Panc1 (cell line): ENCODE results near the gene TXLNA. TPM values are rescaled to one million over a fixed set of nuclear protein-coding genes. Genes with fewer than 3 reads are reported as not detected.

Experiments
- ATAC-seq: fragments of 200-7000 bp; cut with Tn5 transposase; 2 replicates; pipeline ENCODE4 v1.9.1; 2020; ENCODE audit warnings: mild to moderate bottlenecking, moderate library complexity
- BruUV-seq: library from RNA; stranded (reverse); fragments of 400-500 nt; replicated peaks from 2 replicates; lab custom pipeline; 2021; lab: Mats Ljungman, UMichigan
- CTCF ChIA-PET: fragments of 300-600 bp; sonication (Branson Sonifier 250); formaldehyde crosslinking; loops from one replicate; lab custom pipeline; 2022; ENCODE audit warnings: antibody characterized with exemption; lab: Charles Lee
- POLR2A ChIA-PET: fragments of 300-600 bp; sonication (Branson Sonifier 250); formaldehyde crosslinking; loops from one replicate; lab custom pipeline; 2022; ENCODE audit warnings: antibody characterized with exemption; lab: Charles Lee
- DNase-seq: peaks from one replicate; pipeline ENCODE4 v3.0.0-alpha.2; 2010; ENCODE audit warnings: low read depth, low spot score
- H3K27ac ChIP-seq: 2 replicates; pipeline ENCODE4 v1.5.1; 2011; ENCODE audit warnings: mild to moderate bottlenecking, low read length, inconsistent platforms
- H3K27me3 ChIP-seq: fragments of 200-500 bp; sonication (Bioruptor generic); 2 replicates; pipeline ENCODE4 v1.6.0; 2014; ENCODE audit warnings: low read length, inconsistent platforms; ENCODE audit not compliant: control insufficient read depth, insufficient read depth
- H3K36me3 ChIP-seq: fragments of 200-500 bp; sonication (Bioruptor generic); 2 replicates; pipeline ENCODE4 v1.5.1; 2014; ENCODE audit warnings: inconsistent platforms, mild to moderate bottlenecking, low read length, moderate library complexity; ENCODE audit not compliant: control insufficient read depth, insufficient read depth
- H3K4me1 ChIP-seq: 2 replicates; pipeline ENCODE4 v1.5.1; 2011; ENCODE audit warnings: inconsistent platforms, mild to moderate bottlenecking, low read length, moderate library complexity; ENCODE audit not compliant: control insufficient read depth, insufficient read depth
- H3K4me3 ChIP-seq, 2 experiments: 2 replicates each; pipeline ENCODE4 v1.5.1; 2011 to 2012; ENCODE audit warnings: low read depth in 2 of 2, low read length in 2 of 2, mild to moderate bottlenecking in 2 of 2, inconsistent platforms in 1 of 2, moderate library complexity in 1 of 2
- H3K9me3 ChIP-seq: fragments of 200-500 bp; sonication (Bioruptor generic); 2 replicates; pipeline ENCODE4 v1.5.1; 2014; ENCODE audit warnings: low read depth, mild to moderate bottlenecking, inconsistent platforms, low read length, moderate library complexity; ENCODE audit not compliant: control insufficient read depth, insufficient read depth
- CTCF ChIP-seq: fragments of 450-650 bp; IDR thresholded peaks from 2 replicates; pipeline ENCODE4 v1.5.1; 2017; ENCODE audit warnings: mild to moderate bottlenecking
- POLR2AphosphoS5 ChIP-seq: IDR thresholded peaks from 2 replicates; pipeline ENCODE4 v1.6.1; 2012; ENCODE audit warnings: mild to moderate bottlenecking, low read depth, low read length, moderate library complexity
- REST ChIP-seq, 2 experiments: IDR thresholded peaks; 2 replicates each; pipeline ENCODE4 v1.6.1; 2011 to 2012; ENCODE audit warnings: low read depth in 2 of 2, control low read depth in 1 of 2, low read length in 1 of 2, mild to moderate bottlenecking in 1 of 2, moderate library complexity in 1 of 2; ENCODE audit not compliant: insufficient read depth in 1 of 2
- SIN3A ChIP-seq: IDR thresholded peaks from 2 replicates; pipeline ENCODE4 v1.6.1; 2012; ENCODE audit warnings: low read depth, mild to moderate bottlenecking, low read length, moderate library complexity, borderline replicate concordance; ENCODE audit not compliant: insufficient read depth
- TCF7L2 ChIP-seq: IDR thresholded peaks from 2 replicates; pipeline ENCODE4 v1.6.1; 2011; ENCODE audit warnings: mild to moderate bottlenecking, low read depth, low read length, inconsistent platforms
- in situ Hi-C: cut with HindIII; loops from 2 replicates; pipeline ENCODE4 v1.10.0; 2016; ENCODE audit warnings: low sequenced_read_pairs, low pct_unique_long_range_greater_than_20kb
- intact Hi-C: fragments of 100-400 bp; cut with micrococcal nuclease; formaldehyde crosslinking; loops from one replicate; pipeline ENCODE4 v1.10.0; 2022; ENCODE audit not compliant: unreplicated experiment
- total RNA-seq: library from RNA; stranded (reverse); gene quantifications from one replicate; pipeline ENCODE4 v1.2.1, GENCODE V29; 2021; ENCODE audit not compliant: unreplicated experiment

TXLNA gene
- total RNA-seq, 1 experiment from 2014 or later, result 115 TPM

GRCh38 chr1:32208891-32209328 is 29.4 kb downstream of the TXLNA start, which contains the start of gene DCDC2B:
Gene DCDC2B, plus strand, starts transcription at chr1:32209089. Its CDS starts 5 bp downstream, at chr1:32209094.
- Histone ChIP-seq H3K9me3 (no peaks in the 10 kb centered on the region), H3K27me3 (no peaks in the 10 kb centered on the region), H3K27ac (no peak within 1 kb of the TSS), H3K4me3 (no peak within 1 kb of the TSS), H3K4me1 (peaks cover 10% of the 10 kb centered on the region), H3K36me3 (no peaks in the 10 kb centered on the region)
- POLR2A ChIA-PET, result no interaction called here
- ATAC-seq (no peak), DNase-seq (no peak)
- BruUV-seq, result no TSS peak
- intact Hi-C loops, result no loop called here
- no peak for TF ChIP-seq TCF7L2
- no peak for TF ChIP-seq SIN3A
- no peak for TF ChIP-seq REST (IDR thresholded peaks at IDR 0.05; ENCODE audit: insufficient read depth in 1 of 2, low read depth in 2 of 2, low read length in 1 of 2)
- CTCF ChIA-PET, result interaction anchor here (0.6 kb wide), 1 partner anchor 32 kb away, joined by 5 read pairs; no protein-coding TSS in a partner anchor
- in situ Hi-C loops, result no loop called here

GRCh38 chr1:32215629-32216480 is 36.4 kb downstream of the TXLNA start:
- in situ Hi-C loops (no loop called here), intact Hi-C loops (no loop called here)
- H3K27me3 ChIP-seq, result no peaks in the 10 kb centered on the region
- H3K4me1 ChIP-seq, result peaks cover 5% of the 10 kb centered on the region
- no peaks in the 10 kb centered on the region; the same call in 1 of the 2 replicates for H3K36me3 ChIP-seq
- H3K27ac ChIP-seq, result no peak overlapping the region
- POLR2A ChIA-PET, result interaction anchor here (0.6 kb wide), 2 partner anchors 88 to 179 kb away, joined by 3 read pairs; partner anchors contain the start of gene BSDC1
- DNase-seq (no peak), ATAC-seq (peak; percentile 95)
- H3K4me3 ChIP-seq, result no peak overlapping the region
- CTCF ChIA-PET, result interaction anchor here (0.6 to 1.8 kb wide), 10 partner anchors 8 to 186 kb away, joined by 3 to 10 read pairs (median 3); no protein-coding TSS in a partner anchor
- no peaks in the 10 kb centered on the region for H3K9me3 ChIP-seq
- BruUV-seq, result no TSS peak
- TF ChIP-seq POLR2AphosphoS5 (no peak), CTCF (peak; percentile 92)
